ENCODE data around the gene TSG101.

DNA sequence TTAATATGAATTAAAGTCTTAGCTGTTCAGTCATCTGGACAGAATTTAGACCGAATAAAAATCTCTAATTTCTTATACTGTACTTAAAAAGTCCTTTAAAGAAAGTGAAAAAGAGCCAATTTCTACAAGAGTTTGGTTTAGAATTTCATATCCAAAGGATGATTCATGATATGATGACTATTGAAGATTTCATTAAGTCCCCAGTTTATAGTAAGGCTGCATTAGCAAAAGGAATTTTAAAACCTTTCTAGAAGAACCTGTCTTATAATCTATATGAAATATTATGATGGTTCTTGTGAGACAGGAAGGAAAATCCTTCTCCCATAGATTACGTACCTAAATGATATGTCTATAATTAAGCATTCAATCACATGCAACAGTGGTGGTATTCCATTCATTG lies 34.8 kb downstream of the TSG101 start:
- TF ChIP-seq, protein P1, sequence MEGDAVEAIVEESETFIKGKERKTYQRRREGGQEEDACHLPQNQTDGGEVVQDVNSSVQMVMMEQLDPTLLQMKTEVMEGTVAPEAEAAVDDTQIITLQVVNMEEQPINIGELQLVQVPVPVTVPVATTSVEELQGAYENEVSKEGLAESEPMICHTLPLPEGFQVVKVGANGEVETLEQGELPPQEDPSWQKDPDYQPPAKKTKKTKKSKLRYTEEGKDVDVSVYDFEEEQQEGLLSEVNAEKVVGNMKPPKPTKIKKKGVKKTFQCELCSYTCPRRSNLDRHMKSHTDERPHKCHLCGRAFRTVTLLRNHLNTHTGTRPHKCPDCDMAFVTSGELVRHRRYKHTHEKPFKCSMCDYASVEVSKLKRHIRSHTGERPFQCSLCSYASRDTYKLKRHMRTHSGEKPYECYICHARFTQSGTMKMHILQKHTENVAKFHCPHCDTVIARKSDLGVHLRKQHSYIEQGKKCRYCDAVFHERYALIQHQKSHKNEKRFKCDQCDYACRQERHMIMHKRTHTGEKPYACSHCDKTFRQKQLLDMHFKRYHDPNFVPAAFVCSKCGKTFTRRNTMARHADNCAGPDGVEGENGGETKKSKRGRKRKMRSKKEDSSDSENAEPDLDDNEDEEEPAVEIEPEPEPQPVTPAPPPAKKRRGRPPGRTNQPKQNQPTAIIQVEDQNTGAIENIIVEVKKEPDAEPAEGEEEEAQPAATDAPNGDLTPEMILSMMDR (IDR thresholded peaks at IDR 0.05) = no peak
- TF ChIP-seq POLR2A (IDR thresholded peaks at IDR 0.05) = no peak

Measured in uterus (tissue), 2 donors.